Suppressor macrophage treated with lipopolysaccharide for 1 hour (primary cell): ENCODE data around the gene MRC1.
"Not testable (repeated sequence)": the region's sequence is repeated elsewhere in the genome, so short reads cannot be mapped to it uniquely, and the experiment has no call there.

ENCODE experiments used
- DNase-seq, 3 donors: peaks; one replicate each; pipeline ENCODE4 v3.0.0-alpha.2; 2020 to 2022

Gene MRC1

DNA sequence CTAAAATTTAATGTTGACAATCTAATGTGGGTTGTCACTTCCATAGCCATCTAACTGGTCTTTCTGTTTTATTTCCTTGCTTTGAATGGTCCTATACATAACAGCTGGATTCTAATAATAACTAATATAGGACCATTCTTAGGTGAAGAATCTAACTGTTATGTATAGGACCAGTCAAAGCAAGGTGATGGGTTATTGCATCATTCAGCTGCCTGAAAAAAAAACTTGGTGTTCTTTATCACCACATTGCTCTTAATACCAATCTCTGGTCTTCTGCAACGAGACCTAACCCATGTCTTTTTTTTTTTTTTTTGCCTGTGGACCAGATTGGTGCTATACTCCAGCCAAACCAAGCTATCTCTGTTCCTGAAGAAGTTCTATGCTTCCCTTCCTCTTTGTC, 96.9 kb downstream of the MRC1 start:
- no peak for DNase-seq

DNA sequence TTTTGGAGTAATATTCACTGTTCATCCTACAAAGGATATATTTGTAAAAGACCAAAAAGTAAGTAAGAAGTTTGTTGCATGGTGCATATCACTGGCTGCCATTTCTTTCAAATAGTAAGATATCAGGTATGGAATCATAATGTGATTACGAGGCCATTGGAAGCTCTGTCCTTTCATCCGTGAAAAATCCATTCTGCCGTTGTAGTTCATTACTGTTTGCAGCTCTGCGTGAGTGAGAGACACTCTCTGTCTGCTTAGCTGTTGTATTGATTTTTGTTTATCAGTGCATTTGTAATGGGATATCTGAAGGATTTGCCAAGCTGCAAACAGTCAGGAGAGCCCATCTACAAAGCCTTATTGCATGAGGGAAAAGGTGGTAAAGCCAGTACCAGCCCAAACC, 98.5 kb downstream of the MRC1 start:
- DNase-seq = no peak

DNA sequence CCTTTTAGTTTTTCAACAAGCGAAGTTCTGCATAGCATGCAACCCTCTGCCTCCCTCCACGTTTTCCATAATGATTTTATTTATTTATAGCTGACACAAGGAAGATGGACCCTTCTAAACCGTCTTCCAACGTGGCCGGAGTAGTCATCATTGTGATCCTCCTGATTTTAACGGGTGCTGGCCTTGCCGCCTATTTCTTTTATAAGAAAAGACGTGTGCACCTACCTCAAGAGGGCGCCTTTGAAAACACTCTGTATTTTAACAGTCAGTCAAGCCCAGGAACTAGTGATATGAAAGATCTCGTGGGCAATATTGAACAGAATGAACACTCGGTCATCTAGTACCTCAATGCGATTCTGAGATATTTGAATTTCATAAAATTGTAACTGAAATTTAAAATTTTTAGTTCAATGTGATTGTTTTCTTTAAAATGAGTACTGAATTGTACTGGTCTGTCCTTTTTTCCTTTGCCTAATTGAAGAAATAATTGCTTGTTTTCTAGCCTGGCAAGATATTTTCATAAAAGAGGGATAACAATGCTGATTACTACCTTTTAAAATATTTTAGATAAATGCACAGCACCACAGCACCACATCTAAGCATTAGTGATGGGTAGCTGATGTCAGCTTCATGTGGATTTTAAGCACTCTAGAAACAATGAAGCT, 101.1 kb downstream of the MRC1 start:
- peak; percentile 65 to 71 (median 71) for DNase-seq

DNA sequence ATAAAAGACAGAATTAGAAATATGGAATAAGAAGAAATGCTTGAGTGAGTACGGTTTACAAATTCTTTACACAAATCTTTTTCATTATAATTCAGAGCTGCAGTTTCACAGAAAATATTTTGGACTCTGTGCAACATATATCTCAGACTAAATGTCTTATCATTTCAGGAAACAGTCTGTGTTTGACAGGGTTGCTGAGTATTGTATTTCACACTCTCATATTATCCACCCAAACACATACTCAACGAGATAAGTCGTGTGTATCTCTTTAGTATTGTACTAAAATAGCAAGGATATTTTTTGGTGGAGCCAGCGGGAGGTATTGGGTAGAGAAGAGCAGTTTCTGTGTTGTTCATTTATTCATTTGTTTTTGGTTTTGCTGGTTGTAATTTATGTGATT, 103.6 kb downstream of the MRC1 start:
- DNase-seq = no peak

DNA sequence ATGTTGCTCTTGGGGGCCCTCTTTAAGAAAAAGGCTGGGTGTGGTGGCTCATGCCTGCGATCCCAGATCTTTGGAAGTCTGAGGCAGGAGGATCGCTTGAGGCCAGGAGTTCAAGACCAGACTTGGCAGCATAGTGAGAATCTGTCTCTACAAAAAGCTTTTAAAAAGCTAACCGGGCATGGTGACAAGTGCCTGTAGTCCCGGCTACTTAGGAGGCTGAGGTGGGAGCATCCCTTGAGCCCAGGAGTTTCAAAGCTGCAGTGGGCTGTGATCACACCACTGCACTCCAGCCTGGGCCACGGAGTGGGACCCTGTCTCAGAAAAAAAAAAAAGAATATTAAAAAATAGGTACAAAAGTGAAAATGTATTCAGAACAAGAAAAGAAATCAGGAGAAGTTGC, 104.5 kb downstream of the MRC1 start:
- no peak for DNase-seq

DNA sequence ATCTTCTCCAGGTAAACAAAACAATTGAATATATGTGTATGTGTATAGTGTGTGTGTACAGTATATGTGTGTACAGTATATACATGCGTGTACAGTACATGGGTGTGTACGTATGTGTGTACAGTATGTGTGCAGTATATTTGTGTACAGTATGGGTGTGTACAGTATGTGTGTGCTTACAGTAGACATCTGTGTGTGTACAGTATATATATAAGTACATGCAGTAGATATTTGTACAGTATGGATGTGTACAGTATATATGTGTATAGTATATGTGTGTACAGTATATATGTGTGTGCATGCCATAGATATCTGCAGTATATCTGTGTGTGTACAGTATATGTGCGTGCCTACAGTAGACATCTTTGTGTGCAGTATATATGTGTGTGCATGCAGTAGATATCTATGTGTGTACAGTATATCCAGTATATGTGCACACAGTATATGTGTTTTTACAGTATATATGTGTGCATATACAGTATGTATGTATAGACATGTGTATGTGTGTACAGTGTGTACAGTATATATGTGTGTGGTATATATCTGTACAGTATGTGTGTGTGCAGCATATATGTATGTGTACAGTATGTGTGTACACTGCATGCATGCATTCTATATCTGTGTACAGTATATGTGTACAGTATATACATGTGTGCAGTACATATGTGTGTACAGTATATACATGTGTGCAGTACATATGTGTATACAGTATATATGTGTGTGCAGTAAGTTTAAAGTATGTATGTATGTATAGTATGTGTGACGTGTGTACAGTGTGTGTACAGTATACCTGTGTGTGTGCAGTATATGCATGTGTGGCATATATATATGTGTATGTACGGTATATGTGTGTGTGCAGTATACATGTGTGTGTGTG, 105.3 kb downstream of the MRC1 start:
- no peak for DNase-seq

DNA sequence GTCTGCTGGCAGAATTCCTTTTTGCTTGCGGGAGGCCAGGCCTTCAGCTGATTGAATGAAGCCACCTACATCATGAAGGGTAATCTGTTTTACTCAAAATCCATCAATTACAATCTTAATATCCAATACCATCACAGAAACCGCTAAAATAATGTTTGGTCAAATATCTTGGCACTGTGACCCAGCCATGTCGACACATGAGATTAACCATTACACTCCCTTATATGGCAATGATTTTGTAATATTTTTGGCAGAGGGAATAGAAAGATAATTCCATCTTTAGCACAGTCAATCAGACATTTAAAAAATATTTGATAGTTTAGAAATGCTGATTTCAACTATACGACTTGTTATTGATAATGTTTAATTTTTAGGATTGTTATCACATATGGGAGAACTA, 106.0 kb downstream of the MRC1 start:
- no peak for DNase-seq

DNA sequence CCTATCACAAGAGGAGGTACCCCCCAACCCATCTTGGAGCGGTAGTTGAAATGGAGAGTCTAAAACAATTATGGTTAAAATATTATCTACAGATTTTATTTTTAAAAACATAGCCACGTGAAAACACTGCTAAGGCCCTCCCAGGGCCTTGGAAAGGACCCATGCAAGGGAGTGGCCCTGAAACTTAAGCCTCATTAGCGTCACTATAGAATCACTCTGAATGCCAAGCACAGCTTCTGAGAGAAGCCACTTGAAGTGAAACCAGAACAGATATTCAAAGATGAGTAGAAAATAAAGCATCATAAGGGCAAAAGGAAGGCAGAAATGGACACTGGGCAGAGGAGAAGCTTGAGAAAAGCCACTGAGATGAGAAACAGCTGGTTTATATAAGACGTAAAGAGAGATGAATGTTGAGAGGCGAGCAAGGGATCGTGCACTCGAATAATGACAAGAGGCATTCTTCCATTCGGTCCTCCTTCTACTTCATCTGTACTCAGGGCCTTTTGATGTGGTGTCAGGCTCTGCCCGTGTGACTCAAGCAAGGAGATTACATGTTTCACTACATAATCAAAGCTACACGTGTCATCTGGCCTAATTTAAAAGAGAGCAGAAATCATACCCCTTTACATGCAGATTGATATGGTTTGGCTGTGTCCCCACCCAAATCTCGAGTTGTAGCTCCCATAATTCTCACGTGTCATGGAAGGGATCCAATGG, 109.2 kb downstream of the MRC1 start:
- no peak for DNase-seq

DNA sequence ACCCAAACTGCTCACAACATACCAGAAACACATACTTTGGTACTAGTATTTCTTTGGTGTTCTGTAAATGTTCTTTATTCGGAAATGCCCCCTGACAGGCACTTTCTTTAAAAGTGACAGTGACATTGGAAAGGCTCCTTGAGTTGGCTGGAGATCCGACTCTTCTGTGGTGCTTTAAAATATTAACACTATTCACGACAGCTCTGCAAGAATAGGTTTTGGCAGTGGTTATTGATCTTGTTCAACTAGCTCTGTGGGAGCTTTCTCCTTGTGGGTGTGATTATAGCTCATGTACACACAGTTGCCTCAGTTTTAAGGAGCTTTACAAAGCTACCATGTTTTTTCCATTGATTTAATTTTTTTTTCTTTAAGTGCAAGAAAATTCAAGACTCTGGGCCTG, 112.2 kb downstream of the MRC1 start:
- DNase-seq = no peak

DNA sequence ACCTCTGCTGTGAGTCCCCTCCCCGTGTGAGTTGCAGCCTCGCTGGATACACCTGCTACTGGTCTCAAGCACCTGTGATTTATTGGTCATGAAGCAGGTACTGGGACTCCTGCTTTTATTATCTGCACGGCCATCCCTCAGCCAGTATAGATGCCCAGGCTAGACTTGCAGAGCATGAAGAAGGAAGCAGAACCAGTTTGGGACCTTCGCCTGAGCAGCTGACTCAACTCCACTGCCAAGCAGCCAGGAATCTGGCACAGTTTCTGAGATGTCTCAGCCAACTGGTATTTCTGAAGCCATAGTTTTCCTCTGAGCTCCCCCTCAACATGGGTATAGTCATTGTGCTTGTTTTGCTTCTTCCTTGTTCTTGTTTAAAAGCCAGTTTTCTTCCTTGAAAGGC, 114.6 kb downstream of the MRC1 start:
- DNase-seq = no peak

DNA sequence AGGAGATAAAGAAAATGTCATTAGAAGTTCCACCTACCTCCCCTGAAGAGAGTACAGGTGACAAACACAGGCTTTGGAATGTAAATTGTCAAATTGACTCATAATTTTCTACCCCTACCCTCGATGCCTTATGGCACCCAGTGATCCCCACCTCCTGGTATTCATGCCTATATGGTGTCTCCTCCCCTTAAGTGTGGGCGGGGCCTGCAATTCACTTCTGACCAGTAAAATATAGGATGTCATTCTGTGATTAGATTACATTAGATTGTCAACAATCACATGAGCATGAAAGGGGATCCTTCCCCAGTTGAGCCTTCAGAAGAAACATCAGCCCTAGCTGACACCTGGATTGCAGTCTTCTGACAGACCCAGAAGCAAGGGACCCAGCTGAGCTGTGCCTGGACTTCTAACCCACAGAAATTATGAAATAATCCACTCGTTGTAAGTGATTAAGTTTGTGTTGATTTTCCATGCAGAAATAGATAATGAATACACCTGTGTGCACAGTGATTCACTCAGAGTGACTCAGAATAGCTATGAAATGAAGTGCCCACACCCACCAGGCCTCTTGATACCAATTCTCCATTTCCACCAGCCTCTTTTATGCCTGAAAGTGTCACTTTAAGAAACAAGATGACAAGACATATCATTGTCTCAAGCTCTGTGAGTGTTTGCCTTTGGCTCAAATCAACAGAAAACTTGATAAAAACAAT, 134.0 kb downstream of the MRC1 start:
- no peak for DNase-seq

DNA sequence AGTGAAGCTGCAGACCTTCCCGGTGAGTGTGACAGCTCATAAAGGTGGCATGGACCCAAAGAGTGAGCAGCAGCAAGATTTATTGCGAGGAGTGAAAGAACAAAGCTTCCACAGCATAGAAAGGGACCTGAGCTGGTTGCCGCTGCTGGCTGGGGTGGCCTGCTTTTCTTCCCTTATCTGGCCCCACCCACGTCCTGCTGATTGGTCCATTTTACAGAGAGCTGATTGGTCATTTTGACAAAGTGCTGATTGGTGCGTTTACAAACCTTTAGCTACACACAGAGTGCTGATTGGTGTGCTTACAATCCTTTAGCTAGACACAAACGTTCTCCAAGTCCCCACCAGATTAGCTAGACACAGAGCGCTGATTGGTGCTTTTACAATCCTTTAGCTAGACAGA, 141.1 kb downstream of the MRC1 start:
- not testable (repeated sequence) for DNase-seq

DNA sequence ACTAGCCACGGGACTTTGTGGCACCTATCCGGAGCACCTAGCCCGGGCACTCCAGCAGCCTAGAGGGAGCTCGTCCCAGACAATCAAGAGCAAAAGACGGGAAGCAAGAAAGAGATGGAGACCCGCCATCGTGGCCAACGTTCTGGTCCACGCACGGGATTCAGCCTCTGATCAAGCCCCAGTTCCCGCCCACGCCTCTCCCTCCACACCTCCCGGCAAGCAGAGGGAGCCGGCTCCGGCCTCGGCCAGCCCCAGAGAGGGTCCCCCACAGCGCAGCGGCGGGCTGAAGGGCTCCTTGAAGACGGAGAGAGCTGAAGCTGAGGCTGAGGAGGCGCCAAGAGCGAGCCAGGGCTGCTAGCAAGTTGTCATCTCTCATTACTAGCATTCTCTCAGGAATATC, 141.6 kb downstream of the MRC1 start:
- DNase-seq = no peak

DNA sequence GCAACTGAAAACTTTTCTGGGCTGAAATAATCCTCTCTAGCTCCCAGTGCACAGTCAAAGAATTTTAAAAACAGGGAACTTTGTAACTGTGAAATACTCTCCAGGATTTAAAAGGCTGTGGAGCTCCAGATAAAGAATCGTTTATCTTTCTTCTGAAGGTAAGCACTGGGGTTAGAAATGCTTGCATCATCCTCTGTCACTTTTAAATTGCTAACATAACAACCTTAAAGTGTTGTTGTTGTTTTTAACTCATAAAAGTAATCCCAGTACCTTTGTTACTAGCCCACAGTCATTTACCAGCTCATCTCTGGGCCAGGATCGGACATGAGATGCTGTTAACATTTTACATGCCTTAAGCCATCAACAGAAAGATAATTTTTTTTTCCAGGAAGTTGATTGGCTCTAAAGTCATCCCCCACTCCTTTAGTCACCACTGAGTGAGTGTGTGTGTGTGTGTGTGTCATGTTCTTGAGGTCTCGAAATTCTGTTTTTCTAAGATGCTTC, 142.8 kb downstream of the MRC1 start, which contains the start of gene SLC39A12:
Gene SLC39A12 (plus strand): TSS at position 51 of the 504 bp plus-strand sequence. CDS start 1,359 bp downstream, outside the sequence.
- peak in 1 of 3 donors; percentile 28 for DNase-seq

DNA sequence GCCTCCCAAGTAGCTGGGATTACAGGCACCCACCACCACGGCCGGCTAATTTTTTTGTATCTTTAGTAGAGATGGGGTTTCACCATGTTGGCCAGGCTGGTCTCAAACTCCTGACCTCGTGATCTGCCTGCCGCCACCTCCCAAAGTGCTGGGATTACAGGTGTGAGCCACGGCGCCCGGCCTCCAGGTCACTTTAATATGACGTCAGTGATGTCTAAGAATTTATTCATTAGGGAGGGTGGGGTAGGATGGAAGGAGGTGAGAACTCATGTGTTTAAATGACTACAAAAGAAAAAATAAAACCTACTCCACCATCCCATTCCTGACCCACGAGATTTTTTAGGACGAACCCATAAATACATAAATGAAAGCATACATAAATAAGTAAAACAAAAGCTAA, 145.2 kb downstream of the MRC1 start:
- DNase-seq = not testable (repeated sequence)

DNA sequence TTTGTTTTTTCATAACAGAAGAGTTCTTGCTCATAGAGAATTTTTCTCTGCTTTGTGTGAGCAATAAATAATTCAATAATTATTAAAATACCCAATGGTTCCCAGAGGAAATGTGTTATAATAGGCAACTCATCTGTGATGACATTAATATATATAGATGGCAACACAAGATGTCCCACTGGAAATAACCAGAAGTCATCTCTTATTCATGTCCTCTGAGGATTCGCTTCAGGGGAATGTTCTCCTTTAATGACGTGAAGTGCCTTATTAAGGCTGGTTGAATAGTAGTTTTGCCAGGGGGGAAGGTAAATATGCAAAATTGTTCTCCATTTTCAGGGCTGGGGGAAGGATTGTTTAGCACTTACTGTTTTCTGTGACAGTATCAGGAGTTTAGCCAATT, 145.7 kb downstream of the MRC1 start:
- DNase-seq = peak in 1 of 3 donors; percentile 31

DNA sequence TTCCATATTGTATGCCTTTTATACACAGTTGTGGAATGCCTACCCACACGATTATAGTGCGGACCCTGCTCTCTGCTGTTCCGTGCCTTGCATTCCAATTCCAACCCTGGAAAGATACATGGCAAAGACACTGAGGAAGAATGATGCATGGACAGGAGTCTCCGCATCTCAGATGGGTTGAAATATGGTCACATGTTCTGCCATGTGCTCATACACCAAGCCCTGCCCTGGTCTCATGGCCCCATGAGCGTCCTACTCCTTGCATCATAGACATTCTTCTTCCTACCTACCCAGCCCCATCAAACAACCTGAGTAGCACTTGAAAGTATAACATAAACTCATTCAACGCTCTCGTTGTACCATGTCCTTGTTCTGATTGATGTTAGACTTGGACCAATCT, 148.9 kb downstream of the MRC1 start:
- no peak for DNase-seq

DNA sequence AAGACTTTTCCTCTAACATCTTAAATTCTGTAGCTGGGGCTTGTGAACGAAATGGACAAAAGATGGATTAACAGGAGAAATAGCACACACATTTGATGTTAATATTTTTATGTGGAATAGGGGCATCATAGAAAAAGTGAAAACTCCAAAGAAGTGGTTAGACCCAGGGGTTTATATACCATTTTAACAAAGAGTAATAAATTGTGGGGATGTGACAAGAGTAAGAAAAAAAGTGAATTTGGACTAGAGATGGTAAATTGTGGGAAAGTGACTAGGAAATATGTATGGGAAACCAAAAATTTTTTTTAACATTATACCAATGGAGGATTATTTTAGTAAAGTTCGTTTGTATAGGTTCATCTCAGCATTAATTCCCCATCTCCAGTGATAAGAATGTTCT, 150.7 kb downstream of the MRC1 start:
- no peak for DNase-seq
